Activated T-helper 17 cell treated with anti-CD3 and anti-CD28 coated beads, Interleukin-2, amount 50 U/mL, for 72 hours (primary cell): ENCODE measurements around the gene CREBRF. TPM values are rescaled to one million over a fixed set of nuclear protein-coding genes. Genes with fewer than 3 reads are reported as not detected.
"Not testable (repeated sequence)": the region's sequence is repeated elsewhere in the genome, so short reads cannot be mapped to it uniquely, and the experiment has no call there.

ENCODE experiments used
- ATAC-seq: fragments of 150-1000 bp; cut with Tn5 transposase; replicated peaks from 2 replicates; pipeline ENCODE4 v1.10.0; 2021; ENCODE audit warnings: mild to moderate bottlenecking, moderate library complexity
- H3K27ac Mint-ChIP-seq: one replicate; pipeline ENCODE4 v1.8.0; 2022; ENCODE audit warnings: mixed read lengths
- H3K27me3 Mint-ChIP-seq: one replicate; pipeline ENCODE4 v1.8.0; 2022; ENCODE audit warnings: mixed read lengths
- H3K36me3 Mint-ChIP-seq: one replicate; pipeline ENCODE4 v1.8.0; 2022; ENCODE audit warnings: low read depth, mild to moderate bottlenecking, mixed read lengths
- H3K4me1 Mint-ChIP-seq: one replicate; pipeline ENCODE4 v1.8.0; 2022; ENCODE audit warnings: mixed read lengths
- H3K4me3 Mint-ChIP-seq: one replicate; pipeline ENCODE4 v1.8.0; 2022; ENCODE audit warnings: mild to moderate bottlenecking, mixed read lengths
- H3K9me3 Mint-ChIP-seq: one replicate; pipeline ENCODE4 v1.8.0; 2022; ENCODE audit warnings: mixed read lengths
- total RNA-seq, 2 donors: library from RNA; stranded (reverse); gene quantifications; one replicate each; pipeline ENCODE4 v1.2.3, GENCODE V29; 2022

Gene CREBRF
- total RNA-seq, 2 donors from 2014 or later, result 10.5 to 29.5 TPM

DNA sequence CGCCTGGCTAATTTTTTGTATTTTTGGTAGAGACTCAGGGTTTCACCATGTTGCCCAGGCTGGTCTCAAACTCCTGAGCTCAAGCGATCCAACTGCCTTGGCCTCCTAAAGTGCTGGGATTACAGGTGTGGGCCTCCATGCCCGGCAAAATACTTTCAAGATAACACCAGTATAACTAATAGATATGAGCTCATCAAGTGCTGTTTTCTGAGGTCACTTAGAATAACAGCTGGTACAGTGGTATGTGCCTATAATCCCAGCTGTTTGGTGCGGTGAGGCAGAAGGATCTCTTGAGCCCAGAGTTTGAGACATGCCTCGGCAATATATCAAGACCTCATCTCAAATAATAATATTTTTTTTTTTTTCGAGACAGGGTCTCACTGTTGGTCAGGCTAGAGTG lies 30.5 kb upstream of the CREBRF start:
- no peaks in the 10 kb centered on the region for H3K27me3 Mint-ChIP-seq
- no peak overlapping the region for H3K4me3 Mint-ChIP-seq
- no peak for ATAC-seq
- no peaks in the 10 kb centered on the region for H3K4me1 Mint-ChIP-seq
- peaks cover 52% of the 10 kb centered on the region for H3K36me3 Mint-ChIP-seq
- H3K9me3 Mint-ChIP-seq, result no peaks in the 10 kb centered on the region
- no peak overlapping the region for H3K27ac Mint-ChIP-seq

DNA sequence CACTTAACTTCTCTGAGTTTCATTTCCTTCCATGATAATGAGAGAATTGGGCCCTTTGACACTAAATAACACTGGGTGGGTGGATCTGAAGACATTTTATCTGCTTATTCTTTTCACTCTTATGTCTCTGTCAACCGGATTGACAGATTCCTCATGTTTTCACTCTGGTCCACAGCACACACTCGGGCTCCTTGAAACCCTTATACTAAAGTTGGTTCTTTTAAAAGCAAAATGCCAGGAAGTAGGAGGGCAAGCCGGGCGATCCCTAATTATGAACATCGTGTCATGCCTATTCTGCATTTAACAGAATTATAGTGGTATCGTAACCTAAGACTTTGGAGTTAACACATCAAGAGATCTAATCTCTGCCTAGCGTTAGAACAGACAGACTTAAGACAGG lies 28.2 kb upstream of the CREBRF start:
- no peaks in the 10 kb centered on the region for H3K27me3 Mint-ChIP-seq
- no peak for ATAC-seq
- H3K9me3 Mint-ChIP-seq, result no peaks in the 10 kb centered on the region
- H3K4me1 Mint-ChIP-seq, result no peaks in the 10 kb centered on the region
- no peak overlapping the region for H3K4me3 Mint-ChIP-seq
- peaks cover 32% of the 10 kb centered on the region for H3K36me3 Mint-ChIP-seq
- H3K27ac Mint-ChIP-seq, result no peak overlapping the region

DNA sequence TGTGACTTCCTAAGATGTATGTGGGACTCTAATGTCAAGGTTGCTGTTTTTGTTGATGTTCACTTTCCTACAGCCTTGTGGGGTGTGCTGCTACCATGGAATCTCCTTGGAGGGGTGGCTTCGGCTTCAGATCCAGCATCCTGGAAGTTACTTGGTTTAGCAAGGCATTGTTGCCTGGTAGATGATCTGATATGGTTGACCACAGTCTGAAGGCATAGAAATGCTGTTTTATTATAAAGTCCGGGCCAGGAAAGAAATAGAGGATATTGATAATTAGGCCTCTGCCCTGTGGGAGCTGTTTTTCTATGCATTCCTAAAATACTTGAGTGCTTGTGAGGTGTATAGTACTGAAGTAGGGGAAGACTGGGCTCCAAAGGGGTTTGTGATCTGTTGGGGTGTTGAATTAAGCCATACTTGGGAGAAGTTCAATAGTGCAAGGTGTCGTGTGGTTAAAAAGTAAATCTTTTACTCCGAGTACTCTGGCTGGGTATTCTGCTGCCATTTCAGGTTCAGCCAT lies 27.3 kb upstream of the CREBRF start:
- peaks cover 31% of the 10 kb centered on the region for H3K36me3 Mint-ChIP-seq
- no peak for ATAC-seq
- H3K27ac Mint-ChIP-seq, result no peak overlapping the region
- no peaks in the 10 kb centered on the region for H3K4me1 Mint-ChIP-seq
- no peak overlapping the region for H3K4me3 Mint-ChIP-seq
- H3K9me3 Mint-ChIP-seq, result no peaks in the 10 kb centered on the region
- H3K27me3 Mint-ChIP-seq, result no peaks in the 10 kb centered on the region

GRCh38 chr5:173029499-173029921 lies 26.6 kb upstream of the CREBRF start:
- Mint-ChIP-seq H3K27ac (no peak overlapping the region), H3K9me3 (no peaks in the 10 kb centered on the region), H3K36me3 (peaks cover 31% of the 10 kb centered on the region), H3K4me1 (peaks cover 3% of the 10 kb centered on the region), H3K4me3 (no peak overlapping the region), H3K27me3 (no peaks in the 10 kb centered on the region)
- ATAC-seq, result no peak

- ATAC-seq, H3K27me3 Mint-ChIP-seq, H3K27ac Mint-ChIP-seq, H3K9me3 Mint-ChIP-seq, H3K4me3 Mint-ChIP-seq: not testable (repeated sequence)
- peaks cover 34% of the 10 kb centered on the region for H3K36me3 Mint-ChIP-seq
- peaks cover 22% of the 10 kb centered on the region for H3K4me1 Mint-ChIP-seq
Observed at GRCh38 chr5:173032096-173032495, 24.1 kb upstream of the CREBRF start.

DNA sequence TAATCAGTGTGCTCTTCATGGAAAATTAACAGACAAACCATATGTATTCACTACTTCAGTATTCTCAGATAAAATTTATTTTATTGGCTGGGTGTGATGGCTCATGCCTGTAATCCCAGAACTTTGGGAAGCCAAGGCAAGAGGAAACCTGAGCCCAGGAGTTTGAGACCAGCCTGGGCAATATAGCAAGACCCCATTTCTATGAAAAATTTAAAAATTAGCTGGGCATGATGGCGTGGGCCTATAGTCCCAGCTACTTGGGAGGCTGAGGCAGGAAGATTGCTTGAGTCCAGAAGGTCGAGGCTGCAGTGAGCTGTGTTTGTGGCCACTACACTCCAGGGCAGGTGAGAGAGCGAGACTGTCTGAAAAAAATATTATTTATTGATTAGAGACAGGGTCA lies 23.4 kb upstream of the CREBRF start:
- Mint-ChIP-seq H3K27ac (no peak overlapping the region), H3K4me3 (no peak overlapping the region), H3K27me3 (no peaks in the 10 kb centered on the region), H3K4me1 (peaks cover 24% of the 10 kb centered on the region), H3K36me3 (peaks cover 34% of the 10 kb centered on the region), H3K9me3 (no peaks in the 10 kb centered on the region)
- ATAC-seq, result no peak

GRCh38 chr5:173033923-173034322 lies 22.2 kb upstream of the CREBRF start:
- no peaks in the 10 kb centered on the region for H3K27me3 Mint-ChIP-seq
- no peak for ATAC-seq
- peak overlapping the region; percentile 73 for H3K27ac Mint-ChIP-seq
- peaks cover 34% of the 10 kb centered on the region for H3K36me3 Mint-ChIP-seq
- peaks cover 24% of the 10 kb centered on the region for H3K4me1 Mint-ChIP-seq
- H3K9me3 Mint-ChIP-seq, result no peaks in the 10 kb centered on the region
- H3K4me3 Mint-ChIP-seq, result peak overlapping the region; percentile 77

GRCh38 chr5:173035904-173036707 lies 20.0 kb upstream of the CREBRF start:
- peak; percentile 77 for ATAC-seq
- H3K9me3 Mint-ChIP-seq, result no peaks in the 10 kb centered on the region
- H3K27ac Mint-ChIP-seq, result peak overlapping the region; percentile 90
- peaks cover 35% of the 10 kb centered on the region for H3K4me1 Mint-ChIP-seq
- H3K4me3 Mint-ChIP-seq, result peak overlapping the region; percentile 77
- no peaks in the 10 kb centered on the region for H3K27me3 Mint-ChIP-seq
- H3K36me3 Mint-ChIP-seq, result peaks cover 34% of the 10 kb centered on the region

GRCh38 chr5:173039188-173039587 lies 17.0 kb upstream of the CREBRF start:
- Mint-ChIP-seq H3K9me3 (no peaks in the 10 kb centered on the region), H3K36me3 (peaks cover 22% of the 10 kb centered on the region), H3K4me1 (peaks cover 35% of the 10 kb centered on the region), H3K27ac (peak overlapping the region; percentile 83), H3K4me3 (peak overlapping the region; percentile 23), H3K27me3 (no peaks in the 10 kb centered on the region)
- ATAC-seq, result no peak

- ATAC-seq, result peak; percentile 36
- peaks cover 27% of the 10 kb centered on the region for H3K4me1 Mint-ChIP-seq
- peak overlapping the region; percentile 83 for H3K27ac Mint-ChIP-seq
- H3K27me3 Mint-ChIP-seq, result no peaks in the 10 kb centered on the region
- H3K9me3 Mint-ChIP-seq, result no peaks in the 10 kb centered on the region
- H3K4me3 Mint-ChIP-seq, result peak overlapping the region; percentile 23
- H3K36me3 Mint-ChIP-seq, result peaks cover 14% of the 10 kb centered on the region
Observed at GRCh38 chr5:173039964-173040363, 16.2 kb upstream of the CREBRF start.

DNA sequence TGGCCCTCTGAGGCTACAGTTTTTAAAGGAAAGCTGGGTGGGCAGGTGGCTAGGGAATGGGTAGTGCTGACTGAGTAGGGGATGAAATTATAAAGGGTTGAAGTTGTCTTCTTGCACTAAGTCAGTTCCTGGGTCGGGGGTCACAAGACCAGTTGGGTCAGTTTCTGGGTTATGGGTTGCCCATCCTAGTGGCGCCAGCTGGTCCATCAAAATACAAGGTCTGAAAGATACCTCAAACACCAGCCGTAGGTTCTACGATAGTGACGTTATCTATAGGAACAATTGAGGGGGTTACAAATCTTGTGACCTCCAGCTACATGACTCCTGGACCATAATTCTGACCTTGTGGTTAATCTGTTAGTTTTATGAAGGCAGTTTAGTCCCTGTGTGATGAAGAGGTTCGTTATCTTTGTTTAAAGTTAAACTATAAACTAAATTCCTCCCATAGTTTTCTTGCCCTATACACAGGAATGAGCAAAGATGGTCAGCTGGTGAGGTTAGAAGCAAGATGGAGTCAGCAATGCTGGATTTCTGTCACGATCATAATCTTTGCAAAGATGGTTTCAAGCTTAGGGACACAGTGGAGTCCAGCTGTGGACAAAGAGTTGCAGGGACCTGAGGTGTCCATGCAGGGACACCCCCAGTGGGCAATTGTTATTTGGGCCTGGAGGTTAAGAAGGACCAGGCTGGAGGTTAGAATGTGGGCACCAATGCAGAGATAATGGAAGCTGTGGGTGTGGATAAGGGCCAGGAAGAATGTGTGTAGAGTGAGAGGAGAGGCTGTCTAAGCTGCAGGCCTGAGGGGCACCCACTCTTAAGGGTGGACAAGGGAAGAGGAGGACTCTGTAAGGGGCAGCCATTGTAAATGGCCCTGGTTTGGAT lies 14.0 kb upstream of the CREBRF start:
- H3K4me3 Mint-ChIP-seq, result no peak overlapping the region
- no peaks in the 10 kb centered on the region for H3K9me3 Mint-ChIP-seq
- peaks cover 13% of the 10 kb centered on the region for H3K4me1 Mint-ChIP-seq
- H3K36me3 Mint-ChIP-seq, result no peaks in the 10 kb centered on the region
- ATAC-seq, result no peak
- peak overlapping the region; percentile 10 for H3K27ac Mint-ChIP-seq
- H3K27me3 Mint-ChIP-seq, result no peaks in the 10 kb centered on the region

- no peak overlapping the region for H3K4me3 Mint-ChIP-seq
- H3K9me3 Mint-ChIP-seq, result no peaks in the 10 kb centered on the region
- H3K27ac Mint-ChIP-seq, result no peak overlapping the region
- ATAC-seq, result no peak
- H3K27me3 Mint-ChIP-seq, result no peaks in the 10 kb centered on the region
- peaks cover 11% of the 10 kb centered on the region for H3K4me1 Mint-ChIP-seq
- H3K36me3 Mint-ChIP-seq, result no peaks in the 10 kb centered on the region
Observed at GRCh38 chr5:173042763-173043107, 13.4 kb upstream of the CREBRF start.

- H3K9me3 Mint-ChIP-seq, result no peaks in the 10 kb centered on the region
- H3K4me1 Mint-ChIP-seq, result no peaks in the 10 kb centered on the region
- no peaks in the 10 kb centered on the region for H3K27me3 Mint-ChIP-seq
- no peak overlapping the region for H3K27ac Mint-ChIP-seq
- no peak overlapping the region for H3K4me3 Mint-ChIP-seq
- no peaks in the 10 kb centered on the region for H3K36me3 Mint-ChIP-seq
- no peak for ATAC-seq
Observed at GRCh38 chr5:173045474-173045873, 10.7 kb upstream of the CREBRF start.

DNA sequence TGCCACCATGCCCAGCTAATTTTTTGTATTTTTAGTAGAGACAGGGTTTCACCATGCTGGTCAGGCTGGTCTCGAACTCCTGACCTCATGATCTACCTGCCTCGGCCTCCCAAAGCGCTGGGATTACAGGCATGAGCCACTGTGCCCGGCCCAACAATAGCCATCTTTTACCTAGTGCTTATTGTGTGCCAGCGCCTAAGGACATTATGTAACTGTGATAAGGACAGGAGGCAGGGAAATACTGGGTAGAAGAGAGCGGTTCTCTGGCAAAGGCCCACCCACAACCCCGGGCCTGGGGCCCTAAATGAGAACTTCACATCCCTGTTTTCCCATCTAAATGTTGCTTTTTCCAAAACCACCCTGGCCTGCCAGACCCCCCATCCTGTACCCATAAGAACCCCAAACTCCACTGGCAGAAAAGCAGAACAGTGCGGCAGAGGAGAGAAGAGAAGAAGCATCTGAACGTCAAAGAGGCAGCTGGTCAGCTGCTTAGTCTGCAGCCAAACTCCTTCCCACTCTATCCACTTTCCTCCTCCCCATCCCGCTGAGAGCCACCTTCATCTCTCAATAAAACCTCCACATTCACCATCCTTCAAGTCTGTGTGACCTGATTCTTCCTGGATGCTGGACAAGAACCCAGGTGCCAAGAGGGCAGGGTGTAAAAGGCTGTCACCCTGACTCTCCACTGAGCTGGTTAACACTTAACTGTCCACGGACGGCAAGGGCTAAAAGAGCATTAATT lies 8.9 kb upstream of the CREBRF start:
- H3K27me3 Mint-ChIP-seq, ATAC-seq, H3K9me3 Mint-ChIP-seq, H3K27ac Mint-ChIP-seq, H3K36me3 Mint-ChIP-seq, H3K4me1 Mint-ChIP-seq, H3K4me3 Mint-ChIP-seq: not testable (repeated sequence)
